Mesothelial cell of epicardium (in vitro differentiated cells): ENCODE data around the gene ZNF500. TPM values are rescaled to one million over a fixed set of nuclear protein-coding genes. Genes with fewer than 3 reads are reported as not detected.

Experiments used
- DNase-seq, 2 experiments: peaks; one replicate each; pipeline ENCODE4 v3.0.0; 2021; ENCODE audit warnings: low spot score in 2 of 2; ENCODE audit not compliant: unreplicated experiment in 2 of 2
- H3K27ac Mint-ChIP-seq: 2 replicates; pipeline ENCODE4 v1.8.0; 2021; ENCODE audit warnings: mixed read lengths
- H3K27me3 Mint-ChIP-seq: 2 replicates; pipeline ENCODE4 v1.8.0; 2021; ENCODE audit warnings: low read depth, mixed read lengths
- H3K36me3 Mint-ChIP-seq: 2 replicates; pipeline ENCODE4 v1.8.0; 2021; ENCODE audit warnings: mixed read lengths
- H3K4me1 Mint-ChIP-seq: 2 replicates; pipeline ENCODE4 v1.8.0; 2021; ENCODE audit warnings: mixed read lengths
- H3K4me3 Mint-ChIP-seq: 2 replicates; pipeline ENCODE4 v1.8.0; 2021; ENCODE audit warnings: mild to moderate bottlenecking, moderate library complexity, mixed read lengths
- H3K9me3 Mint-ChIP-seq: 2 replicates; pipeline ENCODE4 v1.8.0; 2021; ENCODE audit warnings: mixed read lengths
- CTCF ChIP-seq: fragments of 200-600 bp; sonication (generic); IDR thresholded peaks from one replicate; pipeline ENCODE4 v1.5.0; 2021; ENCODE audit warnings: antibody characterized with exemption; ENCODE audit not compliant: unreplicated experiment
- total RNA-seq: library from RNA; stranded (reverse); gene quantifications from 3 replicates; pipeline ENCODE4 v1.2.1, GENCODE V29; 2021

Gene ZNF500
- total RNA-seq, 1 donor from 2014 or later = 29.8 TPM

- no peaks in the 10 kb centered on the region for H3K9me3 Mint-ChIP-seq
- peaks cover 15% of the 10 kb centered on the region for H3K4me1 Mint-ChIP-seq
- no peaks in the 10 kb centered on the region for H3K27me3 Mint-ChIP-seq
- no peak for TF ChIP-seq CTCF
- H3K4me3 Mint-ChIP-seq = peak overlapping the region; percentile 79
- no peaks in the 10 kb centered on the region for H3K36me3 Mint-ChIP-seq
- no peak for DNase-seq
- H3K27ac Mint-ChIP-seq = peak overlapping the region; percentile 97
Measured at GRCh38 chr16:4767872-4768548, 1.0 kb upstream of the ZNF500 start.

- Mint-ChIP-seq H3K36me3 (peaks cover 5% of the 10 kb centered on the region), H3K9me3 (no peaks in the 10 kb centered on the region), H3K4me1 (peaks cover 15% of the 10 kb centered on the region), H3K4me3 (peak overlapping the region; percentile 75), H3K27me3 (no peaks in the 10 kb centered on the region), H3K27ac (peak overlapping the region; percentile 71)
- no peak for DNase-seq
- no peak for TF ChIP-seq CTCF
Measured at GRCh38 chr16:4765511-4766474, 1.2 kb downstream of the ZNF500 start.

GRCh38 chr16:4763791-4764190, 3.2 kb downstream of the ZNF500 start:
- Mint-ChIP-seq H3K36me3 (peaks cover 19% of the 10 kb centered on the region), H3K27ac (no peak overlapping the region), H3K9me3 (no peaks in the 10 kb centered on the region), H3K4me3 (no peak overlapping the region), H3K4me1 (peaks cover 15% of the 10 kb centered on the region), H3K27me3 (no peaks in the 10 kb centered on the region)
- no peak for TF ChIP-seq CTCF
- no peak for DNase-seq

DNA sequence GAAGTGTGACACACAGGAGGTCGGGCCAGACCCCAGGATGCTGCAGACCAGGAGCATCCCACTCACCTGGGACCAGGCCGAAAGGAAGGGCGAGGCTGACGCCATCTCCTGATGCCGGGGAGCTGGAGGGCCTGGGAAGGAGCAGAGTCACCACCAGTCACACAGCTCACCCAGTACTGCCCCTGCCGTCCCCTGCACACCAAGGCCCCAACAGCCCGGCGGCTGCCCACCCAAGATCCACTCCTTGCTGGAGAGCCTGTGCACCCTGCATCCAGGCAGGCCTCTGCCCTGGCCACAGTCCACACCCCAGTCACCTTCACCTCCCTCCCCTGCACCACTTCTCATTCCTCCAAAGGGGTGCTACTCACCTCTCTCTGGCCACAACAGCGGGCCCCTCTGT, 4.8 kb downstream of the ZNF500 start:
- H3K4me1 Mint-ChIP-seq = peaks cover 9% of the 10 kb centered on the region
- no peak for DNase-seq
- no peak overlapping the region for H3K27ac Mint-ChIP-seq
- TF ChIP-seq CTCF = no peak
- H3K4me3 Mint-ChIP-seq = no peak overlapping the region
- no peaks in the 10 kb centered on the region for H3K27me3 Mint-ChIP-seq
- peaks cover 25% of the 10 kb centered on the region for H3K36me3 Mint-ChIP-seq
- no peaks in the 10 kb centered on the region for H3K9me3 Mint-ChIP-seq

DNA sequence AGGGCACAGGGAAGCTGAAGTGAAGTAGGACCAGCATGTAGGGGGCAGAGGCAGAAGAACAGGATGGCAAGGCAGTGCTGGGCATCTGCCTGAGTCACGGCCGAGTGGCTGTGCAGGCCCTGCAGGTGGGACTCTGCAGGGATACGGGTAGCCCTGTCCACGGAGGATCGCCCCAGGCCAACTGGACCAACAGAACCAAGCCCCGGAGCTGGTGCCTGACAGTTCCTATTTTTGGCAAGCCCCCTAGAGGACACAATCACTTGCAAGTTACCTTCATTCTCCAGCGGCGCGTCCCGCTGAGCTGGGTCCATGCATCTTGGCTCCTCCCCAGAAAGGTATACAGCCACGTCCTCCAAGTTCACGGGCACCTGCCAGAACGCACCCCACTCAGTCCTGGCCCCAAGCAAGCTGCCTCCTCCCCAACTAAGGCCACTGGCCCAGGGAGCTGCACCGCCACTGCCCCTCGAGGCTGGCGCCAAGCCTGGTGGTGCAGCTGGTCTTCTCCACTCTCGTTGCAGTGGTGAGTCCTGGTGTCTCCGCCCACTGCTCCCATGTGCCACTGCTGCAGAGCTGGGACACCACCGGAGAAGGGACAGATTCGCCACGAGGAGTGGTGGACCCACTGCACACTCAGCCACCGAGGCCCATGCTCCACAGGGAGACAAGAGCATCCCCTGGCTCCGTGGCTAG, 6.6 kb downstream of the ZNF500 start:
- H3K4me1 Mint-ChIP-seq = no peaks in the 10 kb centered on the region
- DNase-seq = no peak
- no peaks in the 10 kb centered on the region for H3K27me3 Mint-ChIP-seq
- peaks cover 5% of the 10 kb centered on the region for H3K9me3 Mint-ChIP-seq
- H3K4me3 Mint-ChIP-seq = no peak overlapping the region
- H3K27ac Mint-ChIP-seq = no peak overlapping the region
- no peak for TF ChIP-seq CTCF
- peaks cover 39% of the 10 kb centered on the region for H3K36me3 Mint-ChIP-seq
